Stomach (tissue), 9 donors: Measurements from ENCODE around the gene PSMC5. TPM values are rescaled to one million over a fixed set of nuclear protein-coding genes. Genes with fewer than 3 reads are reported as not detected.

Experiments
- DNase-seq, 2 donors: peaks; one replicate each; pipeline versions ENCODE4 v3.0.0 to v3.0.0-alpha.2; 2013 to 2019
- H3K27ac ChIP-seq, 5 donors: fragments of 200-600 bp in 4 of 5; sonication (generic) in 4 of 5; one replicate each; pipeline ENCODE4 v1.5.1; 2013 to 2019; ENCODE audit warnings: mild to moderate bottlenecking in 1 of 5, moderate library complexity in 1 of 5
- H3K27me3 ChIP-seq, 3 donors: fragments of 200-600 bp; sonication (generic); one replicate each; pipeline ENCODE4 v1.5.1; 2017 to 2019; ENCODE audit warnings: mixed run types in 1 of 3
- H3K36me3 ChIP-seq, 4 donors: fragments of 200-600 bp; sonication (generic); 1 replicate in 3 of 4; 2 replicates in 1 of 4; pipeline ENCODE4 v1.5.1; 2016 to 2019
- H3K4me1 ChIP-seq, 4 donors: fragments of 200-600 bp; sonication (generic); one replicate each; pipeline ENCODE4 v1.5.1; 2016 to 2019
- H3K4me3 ChIP-seq, 4 donors: fragments of 200-600 bp; sonication (generic) in 3 of 4; one replicate each; pipeline ENCODE4 v1.5.1; 2016 to 2019; ENCODE audit warnings: mild to moderate bottlenecking in 1 of 4
- H3K9me3 ChIP-seq, 4 donors: fragments of 200-600 bp; sonication (generic); one replicate each; pipeline ENCODE4 v1.5.1; 2016 to 2019
- CTCF ChIP-seq, 7 experiments: fragments of 450-650 bp in 4 of 7; fragments of 200-600 bp in 3 of 7; sonication (generic) in 3 of 7; IDR thresholded peaks; one replicate each; pipeline ENCODE4 v1.5.1; 2016 to 2019; ENCODE audit warnings: antibody characterized with exemption in 7 of 7, control low read depth in 2 of 7, mild to moderate bottlenecking in 1 of 7
- EP300 ChIP-seq: sonication (generic); formaldehyde crosslinking; IDR thresholded peaks from one replicate; pipeline ENCODE4 v1.6.1; 2017; ENCODE audit warnings: antibody characterized with exemption
- POLR2A ChIP-seq, 4 donors: fragments of 450-650 bp; IDR thresholded peaks; one replicate each; pipeline ENCODE4 v1.6.1; 2016; ENCODE audit warnings: antibody characterized with exemption in 4 of 4, control low read depth in 2 of 4, mild to moderate bottlenecking in 1 of 4, moderate library complexity in 1 of 4
- POLR2AphosphoS5 ChIP-seq, 3 donors: sonication (generic); formaldehyde crosslinking; IDR thresholded peaks; one replicate each; pipeline ENCODE4 v1.6.1; 2016; ENCODE audit warnings: antibody characterized with exemption in 3 of 3
- WGBS, 5 donors: extraction: QIAGEN DNeasy Blood & Tissue Kit in 3 of 5; methylation state at CpG; one replicate each; pipeline versions ENCODE4 v1.1.5 to v1.1.7; 2013 to 2018; 5-methylcytosine and 5-hydroxymethylcytosine counted together
- intact Hi-C: fragments of 100-400 bp; cut with DNase I; formaldehyde crosslinking; loops from one replicate; pipeline ENCODE4 v1.15.1; 2023; ENCODE audit warnings: low total_unique reads
- polyA plus RNA-seq, 3 donors: library from polyadenylated mRNA; stranded (reverse); fragments of 200-250 nt; gene quantifications; one replicate each; pipeline ENCODE4 v1.2.3, GENCODE V29; 2013
- total RNA-seq, 5 donors: library from RNA; depleted of rRNA; stranded (reverse); fragments of >200 nt; gene quantifications; one replicate each; pipeline versions ENCODE4 v1.1.0 to v1.2.3, GENCODE V29; 2014 to 2016
- donor health status: healthy with polysubstance abuse.
- donor health status: Bipolar disorder and iron deficiency.
- donor health status: healthy.

Gene PSMC5
- total and polyA plus RNA-seq, 8 donors: 19.2 to 211 (median 118) TPM

DNA sequence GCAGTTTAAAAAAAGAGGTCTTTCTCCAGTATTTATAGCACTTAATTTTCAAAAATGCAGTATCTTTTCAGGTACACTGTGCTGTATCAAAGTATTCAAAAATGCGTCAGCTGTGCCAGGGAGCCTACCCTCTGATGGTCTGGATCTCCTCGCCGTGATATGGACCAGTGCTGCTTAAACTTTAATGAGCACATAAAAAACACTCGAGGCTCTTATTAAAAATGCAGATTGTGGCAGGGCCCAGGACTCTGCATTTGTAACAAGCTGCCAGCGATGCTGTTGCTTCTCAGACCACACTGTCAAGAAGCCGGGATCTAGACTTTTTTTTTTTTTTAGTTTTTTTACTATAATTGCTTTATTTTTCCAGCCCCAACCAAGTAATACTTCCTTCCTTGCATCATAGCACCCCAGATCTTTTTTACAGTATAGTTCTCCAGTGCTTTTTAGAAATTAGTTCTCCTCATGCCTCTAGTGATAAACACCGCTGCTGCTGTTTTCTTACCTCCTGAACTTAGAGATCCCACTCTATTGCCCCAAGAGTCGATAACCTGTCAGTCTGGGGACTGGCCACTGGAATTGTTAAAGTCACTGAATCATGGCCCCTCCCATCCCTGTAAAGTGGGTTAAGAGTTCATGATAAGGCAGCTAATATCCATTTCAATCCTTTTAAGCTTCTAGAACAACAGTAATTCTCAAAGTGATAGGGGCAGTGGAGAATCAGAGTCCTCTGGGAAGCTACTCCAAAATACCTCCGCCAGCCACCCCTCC is 16.9 kb downstream of the PSMC5 start:
- Histone ChIP-seq H3K27me3 (no peaks in the 10 kb centered on the region), H3K27ac (peak overlapping the region in 4 of 5 donors; percentile 89 to 97 (median 96)), H3K4me3 (peak overlapping the region in 3 of 4 donors; percentile 85 to 95 (median 94)), H3K36me3 (no peaks in the 10 kb centered on the region), H3K9me3 (no peaks in the 10 kb centered on the region), H3K4me1 (peaks cover 33 to 49% (median 39%) of the 10 kb centered on the region in 4 donors)
- TF ChIP-seq CTCF (IDR thresholded peaks at IDR 0.05) (no peak), POLR2A (IDR thresholded peaks at IDR 0.05) (no peak), POLR2AphosphoS5 (IDR thresholded peaks at IDR 0.05) (no peak), EP300 (no peak)
- no peak for DNase-seq
- intact Hi-C loops: no loop called here
- 67 to 77% (median 74%) methylated on average over 9 of the region's 9 CpGs for WGBS, 5 donors

GRCh38 chr17:63845509-63845908 is 18.3 kb downstream of the PSMC5 start:
- no peaks in the 10 kb centered on the region for H3K27me3 ChIP-seq
- peaks cover 19 to 38% (median 27%) of the 10 kb centered on the region in 4 donors for H3K4me1 ChIP-seq
- no peak overlapping the region for H3K27ac ChIP-seq
- H3K9me3 ChIP-seq: no peaks in the 10 kb centered on the region
- DNase-seq: no peak
- TF ChIP-seq CTCF (IDR thresholded peaks at IDR 0.05) (no peak), POLR2A (IDR thresholded peaks at IDR 0.05) (no peak), EP300 (no peak), POLR2AphosphoS5 (IDR thresholded peaks at IDR 0.05) (no peak)
- intact Hi-C loops: no loop called here
- H3K4me3 ChIP-seq: no peak overlapping the region
- 26 to 90% (median 56%) methylated on average over 1 of the region's 1 CpG for WGBS, 5 donors
- H3K36me3 ChIP-seq: no peaks in the 10 kb centered on the region

DNA sequence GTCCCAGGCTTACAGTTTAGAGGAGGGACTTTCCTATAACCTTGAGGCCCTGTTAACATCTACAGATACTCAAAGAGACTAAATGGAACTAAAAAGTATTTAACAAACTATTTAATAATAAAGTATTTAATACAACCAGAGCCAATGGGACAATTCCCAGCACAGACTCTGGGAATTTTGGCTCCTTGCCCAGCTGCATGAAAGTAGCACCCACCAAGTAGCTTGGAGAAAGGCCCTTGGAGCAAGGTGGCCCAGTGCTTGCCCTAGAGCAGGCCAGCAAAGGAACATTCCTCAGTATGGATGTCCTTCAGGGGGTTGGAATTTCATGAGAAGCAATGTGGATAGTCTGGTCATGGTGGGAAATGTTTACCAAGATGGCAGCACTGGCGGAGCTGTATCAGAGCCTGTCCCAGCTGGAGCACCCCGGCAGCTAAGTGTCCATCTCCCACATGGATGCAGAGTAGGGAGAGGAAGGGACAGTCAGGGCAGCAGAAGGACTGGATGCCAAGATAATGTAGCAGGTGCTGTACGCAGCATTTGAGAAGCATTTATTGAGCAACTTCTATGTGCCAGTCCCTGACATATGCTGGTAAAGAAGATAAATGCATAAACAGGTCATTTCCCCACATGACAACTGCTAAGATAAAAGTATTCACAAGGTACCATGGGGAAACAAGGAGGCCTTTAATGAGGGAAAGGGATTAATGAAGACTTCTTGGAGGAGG is 20.5 kb downstream of the PSMC5 start:
- Histone ChIP-seq H3K4me3 (no peak overlapping the region), H3K27me3 (no peaks in the 10 kb centered on the region), H3K27ac (no peak overlapping the region), H3K4me1 (peaks cover 6 to 25% (median 13%) of the 10 kb centered on the region in 4 donors), H3K9me3 (no peaks in the 10 kb centered on the region), H3K36me3 (no peaks in the 10 kb centered on the region)
- DNase-seq: no peak
- intact Hi-C loops: no loop called here
- TF ChIP-seq EP300 (no peak), POLR2A (IDR thresholded peaks at IDR 0.05) (no peak), CTCF (IDR thresholded peaks at IDR 0.05) (no peak), POLR2AphosphoS5 (IDR thresholded peaks at IDR 0.05) (no peak)
- 79 to 98% (median 86%) methylated on average over 3 of the region's 3 CpGs for WGBS, 5 donors

GRCh38 chr17:63848834-63849689 is 21.8 kb downstream of the PSMC5 start:
- Histone ChIP-seq H3K9me3 (no peaks in the 10 kb centered on the region), H3K36me3 (no peaks in the 10 kb centered on the region), H3K27ac (peak overlapping the region in 4 of 5 donors; percentile 52 to 67 (median 60)), H3K4me3 (peak overlapping the region; percentile 23 to 39 (median 32)), H3K4me1 (peaks cover under 1 to 18% (median 8%) of the 10 kb centered on the region in 4 donors), H3K27me3 (no peaks in the 10 kb centered on the region)
- intact Hi-C loops: no loop called here
- peak; percentile 94 to 97 for DNase-seq
- 16 to 28% (median 18%) methylated on average over 68 to 82 of the region's 82 CpGs for WGBS, 5 donors
- TF ChIP-seq CTCF (IDR thresholded peaks at IDR 0.05) (peak in 5 of 7 experiments; percentile 41 to 69 (median 60)), POLR2AphosphoS5 (IDR thresholded peaks at IDR 0.05) (peak in 1 of 3 donors; percentile 29), POLR2A (IDR thresholded peaks at IDR 0.05) (no peak)
